ENCODE data around the gene SERPINE3.

GRCh38 chr13:51311231-51311630 is 28.3 kb upstream of the SERPINE3 start:
- TF ChIP-seq CTCF (IDR thresholded peaks at IDR 0.05) = no peak
- TF ChIP-seq EZH2 (IDR thresholded peaks at IDR 0.05) = no peak
- no peak for TF ChIP-seq EZH2phosphoT487 (IDR thresholded peaks at IDR 0.05)
